HG03025 (cell line): ENCODE results near the gene LMBRD2.
"Not testable (repeated sequence)": the region's sequence is repeated elsewhere in the genome, so short reads cannot be mapped to it uniquely, and the experiment has no call there.

Experiments used
- ATAC-seq: cut with Tn5 transposase; IDR thresholded peaks from one replicate; pipeline ENCODE4 v1.9.1; 2021; ENCODE audit warnings: mild to moderate bottlenecking, moderate library complexity; ENCODE audit not compliant: unreplicated experiment, low FRiP score

LMBRD2 gene

GRCh38 chr5:36162810-36163486 lies 11.3 kb upstream of the LMBRD2 start:
- ATAC-seq: no peak

- ATAC-seq: no peak
These were observed 9.7 kb upstream of the LMBRD2 start for GRCh38 chr5:36161361-36161760.

GRCh38 chr5:36160617-36161016 lies 8.9 kb upstream of the LMBRD2 start:
- ATAC-seq: no peak

- no peak for ATAC-seq
These were observed 6.5 kb upstream of the LMBRD2 start for GRCh38 chr5:36158144-36158543.

GRCh38 chr5:36156619-36157018 lies 4.9 kb upstream of the LMBRD2 start:
- no peak for ATAC-seq

- no peak for ATAC-seq
These were observed 4.5 kb upstream of the LMBRD2 start for GRCh38 chr5:36156121-36156601.

- no peak for ATAC-seq
These were observed 3.6 kb upstream of the LMBRD2 start for GRCh38 chr5:36155291-36155690.

GRCh38 chr5:36153726-36154125 lies 2.0 kb upstream of the LMBRD2 start:
- no peak for ATAC-seq

GRCh38 chr5:36153298-36153677 lies 1.6 kb upstream of the LMBRD2 start:
- ATAC-seq: no peak

GRCh38 chr5:36152324-36153297 lies 924 bp upstream of the LMBRD2 start:
- peak; percentile 3 for ATAC-seq

- peak; percentile 18 for ATAC-seq
These were observed 832 bp downstream of the LMBRD2 start for GRCh38 chr5:36150676-36151433.

GRCh38 chr5:36147681-36148080 lies 4.0 kb downstream of the LMBRD2 start:
- ATAC-seq: no peak

GRCh38 chr5:36146390-36146789 lies 5.3 kb downstream of the LMBRD2 start:
- no peak for ATAC-seq

- no peak for ATAC-seq
These were observed 6.4 kb downstream of the LMBRD2 start for GRCh38 chr5:36145311-36145710.

GRCh38 chr5:36138900-36139683 lies 12.6 kb downstream of the LMBRD2 start:
- no peak for ATAC-seq

- no peak for ATAC-seq
These were observed 15.1 kb downstream of the LMBRD2 start for GRCh38 chr5:36136581-36136980.

GRCh38 chr5:36135988-36136387 lies 15.7 kb downstream of the LMBRD2 start:
- ATAC-seq: no peak

GRCh38 chr5:36133009-36133408 lies 18.7 kb downstream of the LMBRD2 start:
- ATAC-seq: not testable (repeated sequence)

GRCh38 chr5:36129666-36130065 lies 22.0 kb downstream of the LMBRD2 start:
- ATAC-seq: not testable (repeated sequence)

GRCh38 chr5:36128795-36129194 lies 22.9 kb downstream of the LMBRD2 start:
- no peak for ATAC-seq
